GM23248 (cell line): ENCODE results near the gene SERPINA6. TPM values are rescaled to one million over a fixed set of nuclear protein-coding genes. Genes with fewer than 3 reads are reported as not detected.

Source experiments
- DNase-seq: peaks from one replicate; pipeline ENCODE4 v3.0.0-alpha.2; 2015
- H2AFZ ChIP-seq: fragments of 200-600 bp; sonication (generic); 2 replicates; pipeline ENCODE4 v1.6.1; 2016; ENCODE audit warnings: antibody characterized with exemption
- H3F3A ChIP-seq: fragments of 200-600 bp; sonication (generic); 2 replicates; pipeline ENCODE4 v1.6.1; 2016; ENCODE audit warnings: mild to moderate bottlenecking, antibody characterized with exemption, mixed run types; ENCODE audit not compliant: insufficient read depth
- H3K27ac ChIP-seq: fragments of 200-600 bp; sonication (generic); 2 replicates; pipeline ENCODE4 v1.5.1; 2016; ENCODE audit warnings: mild to moderate bottlenecking
- H3K27me3 ChIP-seq: fragments of 200-600 bp; sonication (generic); replicated peaks from 2 replicates; pipeline ENCODE4 v1.6.1; 2016; ENCODE audit warnings: mild to moderate bottlenecking; ENCODE audit not compliant: insufficient read depth
- H3K36me3 ChIP-seq: fragments of 200-600 bp; sonication (generic); 2 replicates; pipeline ENCODE4 v1.6.1; 2016; ENCODE audit warnings: low read depth, mild to moderate bottlenecking
- H3K4me1 ChIP-seq: fragments of 200-600 bp; sonication (generic); 2 replicates; pipeline ENCODE4 v1.6.1; 2016; ENCODE audit warnings: mild to moderate bottlenecking; ENCODE audit not compliant: insufficient read depth
- H3K4me2 ChIP-seq: fragments of 200-600 bp; sonication (generic); one replicate; pipeline ENCODE4 v1.6.1; 2016; ENCODE audit warnings: mild to moderate bottlenecking; ENCODE audit not compliant: unreplicated experiment
- H3K4me3 ChIP-seq: fragments of 200-600 bp; sonication (generic); 2 replicates; pipeline ENCODE4 v1.5.1; 2016; ENCODE audit warnings: mild to moderate bottlenecking
- H3K79me2 ChIP-seq: fragments of 200-600 bp; sonication (generic); 2 replicates; pipeline ENCODE4 v1.6.1; 2016; ENCODE audit warnings: mild to moderate bottlenecking; ENCODE audit not compliant: insufficient read depth
- H3K9ac ChIP-seq: fragments of 200-600 bp; sonication (generic); 2 replicates; pipeline ENCODE4 v1.6.1; 2016; ENCODE audit warnings: mild to moderate bottlenecking
- H3K9me2 ChIP-seq: fragments of 200-600 bp; sonication (generic); 2 replicates; pipeline ENCODE4 v1.6.1; 2016; ENCODE audit warnings: mixed run types, mild to moderate bottlenecking, moderate library complexity; ENCODE audit not compliant: insufficient read depth
- H3K9me3 ChIP-seq: fragments of 200-600 bp; sonication (generic); one replicate; pipeline ENCODE4 v1.6.1; 2017; ENCODE audit warnings: low read depth
- H4K20me1 ChIP-seq: fragments of 200-600 bp; sonication (generic); 2 replicates; pipeline ENCODE4 v1.6.0; 2016; ENCODE audit not compliant: insufficient read depth
- EZH2 ChIP-seq: fragments of 200-600 bp; sonication (generic); IDR thresholded peaks from 2 replicates; pipeline ENCODE4 v1.6.1; 2018; ENCODE audit warnings: antibody characterized with exemption, mild to moderate bottlenecking; ENCODE audit not compliant: insufficient read depth, poor library complexity, severe bottlenecking
- EZH2phosphoT487 ChIP-seq: fragments of 200-600 bp; sonication (generic); IDR thresholded peaks from 2 replicates; pipeline ENCODE4 v1.6.1; 2018; ENCODE audit warnings: antibody characterized with exemption, moderate library complexity, mild to moderate bottlenecking, low read depth; ENCODE audit not compliant: insufficient read depth
- WGBS, 2 experiments: methylation state at CpG; one replicate each; pipeline ENCODE4 v1.1.6; 2015 to 2017; ENCODE audit warnings: low lambda C conversion rate in 2 of 2, low coverage in 1 of 2; ENCODE audit errors: missing lambda C conversion rate in 2 of 2; 5-methylcytosine and 5-hydroxymethylcytosine counted together
- in situ Hi-C: fragments of 300-500 bp; cut with MboI; formaldehyde crosslinking; loops from 2 replicates; pipeline ENCODE4 v1.15.0; 2020
- polyA plus RNA-seq: library from polyadenylated mRNA; unstranded; fragments of >200 nt; fragmentation: Nextera tagmentation; extraction: Ambion mirVana; gene quantifications from 2 replicates; pipeline ENCODE4 v1.2.1, GENCODE V29; 2016
- total RNA-seq: library from RNA; depleted of rRNA; stranded (reverse); fragments of >200 nt; shearing (Covaris generic); gene quantifications from 2 replicates; pipeline ENCODE4 v1.2.3, GENCODE V29; 2014

Gene SERPINA6
- total and polyA plus RNA-seq, 2 experiments from 2014 or later, result not detected

- Histone ChIP-seq H3K4me3 (no peak overlapping the region), H2AFZ (no peak overlapping the region), H3K4me1 (no peaks in the 10 kb centered on the region), H3K27me3 (no peaks in the 10 kb centered on the region), H3K9me2 (no peaks in the 10 kb centered on the region), H3F3A (no peaks in the 10 kb centered on the region), H3K9ac (no peak overlapping the region), H4K20me1 (no peaks in the 10 kb centered on the region), H3K27ac (no peak overlapping the region), H3K36me3 (no peaks in the 10 kb centered on the region), H3K79me2 (no peaks in the 10 kb centered on the region), H3K9me3 (no peaks in the 10 kb centered on the region), H3K4me2 (no peak overlapping the region)
- in situ Hi-C loops, result no loop called here
- TF ChIP-seq EZH2 (no peak), EZH2phosphoT487 (no peak)
- WGBS, 2 experiments, result 37% methylated on average over 12 of the region's 12 CpGs
- DNase-seq, result no peak
These were observed 16.8 kb downstream of the SERPINA6 start for GRCh38 chr14:94306047-94306978.

- no peaks in the 10 kb centered on the region for H3K27me3 ChIP-seq
- no peaks in the 10 kb centered on the region for H3K36me3 ChIP-seq
- H3K27ac ChIP-seq, result no peak overlapping the region
- H3K4me3 ChIP-seq, result no peak overlapping the region
- TF ChIP-seq EZH2 (no peak), EZH2phosphoT487 (no peak)
- H3K79me2 ChIP-seq, result no peaks in the 10 kb centered on the region
- H3K9ac ChIP-seq, result no peak overlapping the region
- DNase-seq, result no peak
- 45 to 67% methylated on average over 2 of the region's 2 CpGs for WGBS, 2 experiments
- no peaks in the 10 kb centered on the region for H3K9me2 ChIP-seq
- in situ Hi-C loops, result no loop called here
- no peaks in the 10 kb centered on the region for H3F3A ChIP-seq
- no peaks in the 10 kb centered on the region for H3K9me3 ChIP-seq
- no peaks in the 10 kb centered on the region for H4K20me1 ChIP-seq
- H3K4me1 ChIP-seq, result no peaks in the 10 kb centered on the region
- no peak overlapping the region for H3K4me2 ChIP-seq
- H2AFZ ChIP-seq, result no peak overlapping the region
These were observed 17.5 kb downstream of the SERPINA6 start for GRCh38 chr14:94305620-94306019.

GRCh38 chr14:94304243-94304642 is 18.9 kb downstream of the SERPINA6 start:
- Histone ChIP-seq H3K9me3 (no peaks in the 10 kb centered on the region), H3K79me2 (no peaks in the 10 kb centered on the region), H3K27ac (no peak overlapping the region), H3K9me2 (no peaks in the 10 kb centered on the region), H3K36me3 (no peaks in the 10 kb centered on the region), H3F3A (no peaks in the 10 kb centered on the region), H3K9ac (no peak overlapping the region), H4K20me1 (no peaks in the 10 kb centered on the region), H2AFZ (no peak overlapping the region), H3K4me1 (no peaks in the 10 kb centered on the region), H3K4me2 (no peak overlapping the region), H3K27me3 (no peaks in the 10 kb centered on the region), H3K4me3 (no peak overlapping the region)
- WGBS, 2 experiments, result 63 to 67% methylated on average over 6 of the region's 6 CpGs
- DNase-seq, result no peak
- in situ Hi-C loops, result no loop called here
- no peak for TF ChIP-seq EZH2
- TF ChIP-seq EZH2phosphoT487, result no peak

- H3K4me2 ChIP-seq, result no peak overlapping the region
- H3K9me2 ChIP-seq, result no peaks in the 10 kb centered on the region
- in situ Hi-C loops, result no loop called here
- no peak overlapping the region for H2AFZ ChIP-seq
- H3K79me2 ChIP-seq, result no peaks in the 10 kb centered on the region
- no peak overlapping the region for H3K4me3 ChIP-seq
- H4K20me1 ChIP-seq, result no peaks in the 10 kb centered on the region
- H3K27ac ChIP-seq, result no peak overlapping the region
- DNase-seq, result no peak
- no peak overlapping the region for H3K9ac ChIP-seq
- no peaks in the 10 kb centered on the region for H3K4me1 ChIP-seq
- no peaks in the 10 kb centered on the region for H3K27me3 ChIP-seq
- H3K9me3 ChIP-seq, result no peaks in the 10 kb centered on the region
- H3K36me3 ChIP-seq, result no peaks in the 10 kb centered on the region
- no peak for TF ChIP-seq EZH2phosphoT487
- no peak for TF ChIP-seq EZH2
- 63 to 67% methylated on average over 7 of the region's 7 CpGs for WGBS, 2 experiments
- H3F3A ChIP-seq, result no peaks in the 10 kb centered on the region
These were observed 20.0 kb downstream of the SERPINA6 start for GRCh38 chr14:94303111-94303510.
